ENCODE data around the gene CLDN19. TPM values are rescaled to one million over a fixed set of nuclear protein-coding genes. Genes with fewer than 3 reads are reported as not detected.
A peak's percentile ranks its signal among the peaks of the same experiment; 100 is the strongest.
"Not testable (repeated sequence)": the region's sequence is repeated elsewhere in the genome, so short reads cannot be mapped to it uniquely, and the experiment has no call there.

CLDN19 gene
- total RNA-seq, 1 donor from 2014 or later: not detected

DNA sequence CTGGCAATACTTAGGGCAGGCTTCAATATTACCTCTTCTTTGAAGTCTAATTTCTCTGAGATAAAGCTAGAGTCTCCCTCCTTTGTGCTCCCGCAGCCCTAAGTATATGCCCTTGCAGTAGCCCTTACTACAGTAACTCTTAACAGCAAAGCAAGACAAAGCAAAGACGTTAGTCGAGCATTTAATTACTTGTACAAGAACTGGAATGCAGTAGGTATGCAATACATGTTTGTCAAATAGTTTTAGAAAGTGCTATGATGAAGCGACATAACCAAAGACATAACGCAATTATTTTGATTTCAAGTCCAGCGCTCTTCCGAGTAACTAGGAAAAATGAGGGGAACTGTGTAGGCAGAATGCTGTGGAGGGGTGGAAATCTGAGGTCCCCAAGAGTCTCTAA is 25.2 kb upstream of the CLDN19 start:
- DNase-seq (no peak), ATAC-seq (ENCODE audit: poor library complexity) (no peak)
- intact Hi-C loops (cut with DNase I): no loop called here

DNA sequence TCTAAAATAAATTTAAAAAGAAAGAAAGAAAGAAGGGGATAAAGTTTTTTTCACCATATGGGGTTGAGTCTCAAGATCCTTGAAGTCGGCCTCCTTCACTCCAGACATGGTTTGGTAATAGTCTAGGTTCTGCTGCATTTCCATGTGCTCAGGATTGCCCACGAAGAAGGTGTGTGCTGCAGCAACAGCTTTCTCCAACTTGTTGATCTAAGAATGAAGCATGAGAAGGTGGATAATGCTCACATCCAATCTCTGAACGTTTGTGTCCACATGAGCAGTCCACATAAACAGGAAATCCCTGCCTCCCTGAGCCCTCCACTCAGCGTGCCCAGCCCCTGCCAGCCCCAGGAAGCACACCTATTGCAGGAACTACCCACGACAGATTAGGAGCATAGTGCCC is 22.2 kb upstream of the CLDN19 start:
- ATAC-seq (ENCODE audit: poor library complexity) (no peak), DNase-seq (no peak)
- intact Hi-C loops (cut with DNase I): no loop called here

DNA sequence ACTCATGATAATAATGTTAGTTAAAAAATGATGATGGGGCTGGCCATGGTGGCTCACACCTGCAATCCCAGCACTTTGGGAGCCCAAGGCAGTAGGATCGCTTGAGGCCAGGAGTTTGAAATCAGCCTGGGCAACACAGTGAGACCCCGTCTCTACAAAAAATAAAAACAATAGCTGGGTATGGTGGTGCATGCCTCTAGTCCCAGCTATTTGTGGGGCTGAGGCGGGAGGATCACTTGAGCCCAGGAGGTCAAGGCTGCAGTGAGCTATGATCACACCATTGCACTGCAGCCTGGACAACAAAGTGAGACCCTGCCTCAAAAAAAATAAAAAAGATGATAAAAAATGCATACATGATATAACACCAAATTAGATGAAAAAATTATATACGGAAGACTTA is 21.5 kb upstream of the CLDN19 start:
- intact Hi-C loops (cut with DNase I): no loop called here
- DNase-seq (no peak), ATAC-seq (ENCODE audit: poor library complexity) (no peak)

DNA sequence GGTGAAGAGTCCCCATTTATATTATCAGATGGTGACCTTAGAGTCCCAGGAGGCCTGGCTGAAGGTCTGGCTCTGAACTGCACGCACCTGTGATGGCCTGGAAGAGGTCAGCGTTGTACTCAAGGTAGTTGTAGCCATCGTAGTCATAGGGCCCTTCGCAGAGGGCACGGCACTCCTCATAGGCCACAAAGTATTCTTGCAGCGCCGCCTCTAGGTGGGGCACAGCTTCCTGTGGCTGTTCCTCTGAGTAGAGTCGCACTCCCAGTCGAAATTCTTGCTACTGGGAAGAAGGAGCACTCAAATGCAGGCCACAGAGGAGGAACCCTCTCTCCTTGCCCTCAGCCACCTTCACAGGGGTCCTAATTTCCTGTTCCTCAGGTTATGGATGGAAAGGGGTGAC is 19.1 kb upstream of the CLDN19 start:
- DNase-seq (no peak), ATAC-seq (ENCODE audit: poor library complexity) (no peak)
- intact Hi-C loops (cut with DNase I): no loop called here

DNA sequence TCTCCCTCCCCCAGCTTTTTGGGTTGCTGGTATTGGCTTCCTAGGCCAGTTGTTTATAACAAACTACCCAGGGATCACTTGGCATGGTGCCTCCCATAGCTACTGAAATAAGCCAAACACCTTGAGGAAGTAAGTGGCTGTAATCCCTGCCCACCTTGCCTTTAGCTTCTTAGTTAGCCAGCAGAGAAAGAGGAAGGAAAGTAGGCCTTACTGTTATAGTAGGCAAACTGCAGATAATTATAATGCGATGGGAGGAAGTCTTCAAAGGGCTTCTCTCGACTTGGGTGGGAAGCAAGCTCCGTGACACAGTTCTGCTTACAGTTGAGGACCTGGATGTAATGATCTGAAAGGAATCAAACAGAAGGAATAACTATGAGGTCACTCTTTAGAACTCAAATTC is 18.6 kb upstream of the CLDN19 start:
- DNase-seq: no peak
- intact Hi-C loops (cut with DNase I): no loop called here
- ATAC-seq (ENCODE audit: poor library complexity): no peak

DNA sequence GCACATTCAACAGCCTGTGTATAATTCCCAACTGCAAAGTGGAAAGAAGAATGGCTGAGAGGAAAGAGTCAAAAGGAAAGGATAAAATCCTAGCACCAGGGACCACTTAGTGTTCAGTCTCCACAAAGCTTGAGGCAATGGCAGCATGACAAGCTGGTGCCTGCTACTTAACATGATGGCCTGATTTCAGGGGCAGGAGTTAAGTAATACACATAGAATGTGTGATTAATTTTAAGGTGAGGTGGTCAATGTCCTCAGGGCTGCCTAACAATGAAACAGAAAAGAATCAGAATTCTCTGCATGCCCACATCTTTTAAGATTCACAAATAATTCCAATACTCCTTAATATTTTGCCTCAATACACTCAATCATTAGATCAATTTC is 17.8 kb upstream of the CLDN19 start:
- intact Hi-C loops (cut with DNase I): no loop called here
- ATAC-seq (ENCODE audit: poor library complexity) (no peak), DNase-seq (no peak)

DNA sequence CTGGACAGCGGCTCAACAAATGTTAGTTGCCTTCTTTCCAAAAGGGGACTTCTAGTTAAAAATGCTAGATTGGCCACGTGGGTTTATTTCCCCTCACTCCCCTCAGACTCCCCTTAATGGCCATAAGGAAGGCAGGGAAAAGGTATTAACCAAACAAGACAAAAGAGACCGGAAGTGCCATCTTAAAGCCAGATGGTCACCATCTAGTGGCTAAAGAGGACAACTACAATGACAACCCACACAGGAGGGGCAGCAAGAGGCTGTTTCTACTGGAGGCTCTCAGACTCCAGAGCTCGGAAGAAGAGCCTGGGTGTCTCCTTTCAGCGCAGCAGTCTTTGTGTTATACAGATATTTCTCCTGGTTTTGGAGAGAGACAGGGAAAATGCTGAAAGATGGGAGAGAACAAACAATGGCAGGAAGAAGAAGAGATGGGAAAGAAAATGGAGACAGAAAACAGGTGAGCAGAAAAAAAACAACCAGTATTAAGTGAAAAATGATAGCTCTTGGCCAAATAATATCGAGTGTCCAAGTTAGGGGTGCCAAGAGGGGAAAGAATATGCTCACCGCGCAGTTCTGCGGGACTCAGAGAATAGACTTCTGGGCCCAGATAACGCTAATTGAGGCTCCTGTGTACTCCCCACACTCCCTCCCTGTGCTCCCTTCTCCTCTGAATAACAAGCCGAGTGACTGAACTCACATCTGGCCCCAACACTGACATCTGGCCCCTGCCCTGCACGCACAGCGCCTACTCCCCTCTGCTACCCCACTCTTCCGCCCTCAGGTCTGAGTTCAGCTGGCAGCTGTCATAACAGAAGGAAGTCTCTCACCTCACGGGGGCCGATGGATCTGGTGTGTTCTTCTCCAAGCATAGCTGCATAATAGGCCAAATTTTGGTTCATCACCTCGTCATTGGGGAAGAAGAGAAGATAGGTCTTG is 17.2 kb upstream of the CLDN19 start:
- peak; percentile 52 for ATAC-seq (ENCODE audit: poor library complexity)

DNA sequence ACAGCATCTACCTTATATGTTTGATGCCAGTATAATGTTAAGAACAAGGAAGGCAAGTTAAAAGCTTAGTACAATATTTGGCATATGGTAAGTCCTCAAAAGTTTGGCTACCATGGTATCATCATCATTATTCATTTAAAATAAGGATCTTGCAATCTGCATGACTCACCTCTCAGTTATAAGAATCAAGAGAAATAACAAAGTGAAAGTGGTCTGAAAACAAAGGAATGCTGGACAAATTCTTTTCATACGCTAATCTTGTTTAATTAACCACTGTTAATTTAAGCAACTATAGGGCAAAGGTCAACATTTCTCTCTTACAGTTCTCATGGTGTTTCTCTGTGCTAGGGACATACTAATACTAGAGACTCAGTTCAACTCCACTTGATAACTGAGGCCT is 13.0 kb upstream of the CLDN19 start:
- DNase-seq (no peak), ATAC-seq (ENCODE audit: poor library complexity) (no peak)
- intact Hi-C loops (cut with DNase I): no loop called here

More for the DNA sequence above, 17.2 kb upstream of the CLDN19 start:
- DNase-seq: no peak
- intact Hi-C loops (cut with DNase I): no loop called here

DNA sequence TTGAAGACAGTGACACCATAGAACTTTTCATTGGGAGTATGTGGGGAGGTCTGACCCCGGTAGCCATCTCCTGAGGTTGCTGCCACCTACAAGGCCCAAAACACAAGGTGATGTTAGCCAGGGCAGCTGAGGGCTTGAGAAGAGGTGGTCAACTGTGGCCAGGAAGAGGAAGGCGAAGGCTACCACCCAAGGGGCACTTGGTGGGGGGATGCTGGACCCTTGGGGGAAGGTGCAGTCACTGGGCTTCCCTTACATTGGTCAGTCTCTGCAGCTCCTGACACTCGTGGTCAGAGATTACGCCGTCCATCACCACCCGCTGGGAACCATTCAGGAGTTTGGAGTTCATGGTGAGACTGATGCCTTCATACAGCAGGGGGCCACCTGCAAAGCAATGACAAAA is 12.2 kb upstream of the CLDN19 start:
- intact Hi-C loops (cut with DNase I): no loop called here
- DNase-seq: no peak
- ATAC-seq (ENCODE audit: poor library complexity): no peak

DNA sequence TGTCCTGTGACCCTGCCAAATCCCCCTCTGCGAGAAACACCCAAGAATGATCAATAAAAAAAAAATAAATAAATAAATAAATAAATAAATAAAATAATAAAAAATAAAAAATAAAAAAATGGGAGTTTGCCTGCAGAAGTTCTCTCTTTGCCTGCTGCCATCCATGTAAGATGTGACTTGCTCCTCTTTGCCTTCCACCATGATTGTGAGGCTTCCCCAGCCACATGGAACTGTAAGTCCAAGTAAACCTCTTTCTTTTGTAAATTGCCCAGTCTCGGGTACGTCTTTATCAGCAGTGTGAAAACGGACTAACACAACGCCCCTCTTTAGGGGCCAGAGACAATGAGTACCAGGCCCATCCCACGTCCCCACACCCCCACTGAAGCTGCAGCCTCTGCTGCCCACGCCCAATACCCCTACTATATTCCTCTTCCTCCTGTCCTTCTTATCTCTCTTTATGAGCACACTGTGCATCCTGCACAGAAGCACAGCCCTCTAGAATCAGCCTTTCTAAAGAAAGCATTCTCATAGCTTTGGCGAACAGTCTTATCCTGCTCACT is 11.6 kb upstream of the CLDN19 start:
- intact Hi-C loops (cut with DNase I); DNase-seq; ATAC-seq (ENCODE audit: poor library complexity): not testable (repeated sequence)

DNA sequence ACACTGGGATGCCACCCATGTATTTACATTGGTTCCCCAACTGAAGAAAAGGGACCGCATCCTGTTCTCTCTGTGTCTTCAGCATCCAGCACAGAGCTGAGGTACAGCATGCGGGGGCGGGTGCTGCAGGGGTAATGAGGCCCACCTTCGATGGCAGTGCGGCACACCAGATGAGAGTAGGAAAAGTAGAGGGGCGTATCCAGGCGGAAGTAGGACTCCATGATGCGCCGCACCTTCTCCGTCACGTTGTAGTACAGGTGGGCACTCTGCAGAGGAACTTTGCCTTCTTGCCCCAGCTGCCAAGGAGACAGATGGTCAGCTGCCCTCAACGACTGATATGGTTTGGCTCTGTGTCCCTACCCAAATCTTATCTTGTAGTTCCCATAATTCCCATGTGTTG is 10.0 kb upstream of the CLDN19 start:
- intact Hi-C loops (cut with DNase I): no loop called here
- ATAC-seq (ENCODE audit: poor library complexity) (no peak), DNase-seq (no peak)

DNA sequence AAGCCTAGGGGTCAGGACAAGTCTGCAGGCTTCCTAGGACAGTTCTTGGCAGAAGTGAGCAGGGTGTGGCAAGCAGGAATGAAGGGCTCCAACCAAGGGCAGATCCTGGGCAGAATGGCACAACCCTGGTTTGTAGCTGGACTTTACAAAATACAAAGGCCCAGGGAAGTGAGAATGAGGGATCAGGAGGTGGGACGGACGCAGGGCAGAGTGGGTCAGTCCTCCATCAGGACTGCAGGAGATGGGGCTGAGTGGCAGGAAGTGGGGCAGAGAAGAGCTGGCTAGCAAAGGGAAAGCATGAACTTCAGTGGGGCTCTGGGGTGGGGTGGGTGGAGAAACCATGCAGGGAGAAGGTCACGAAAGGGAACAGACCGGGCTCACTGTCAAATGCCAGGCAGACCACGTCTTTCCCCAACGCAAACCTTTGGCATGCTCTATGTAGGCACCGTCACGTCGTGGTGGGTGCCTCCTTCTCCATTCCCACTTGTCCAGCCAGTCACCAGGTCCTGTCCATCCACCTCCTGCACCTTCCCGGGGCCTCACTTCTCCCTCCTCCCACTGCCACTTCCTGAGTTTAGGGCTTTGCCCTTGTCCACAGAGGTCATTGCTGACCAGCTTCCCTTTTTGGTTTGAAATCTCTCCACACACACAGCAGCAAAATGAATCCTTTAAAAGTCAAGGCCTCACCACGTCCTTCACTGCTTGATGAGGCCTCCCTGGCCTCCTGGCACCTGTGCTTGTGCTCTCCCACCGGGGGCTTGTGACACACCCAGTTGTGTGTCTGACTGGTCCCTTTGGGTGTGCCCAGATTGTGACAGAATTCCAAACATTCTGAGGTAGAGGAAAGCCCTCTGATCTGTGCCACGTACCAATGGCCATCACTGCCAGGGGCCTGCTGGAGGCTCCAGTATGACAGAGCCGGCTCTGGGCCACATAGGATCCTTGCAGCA is 8.7 kb upstream of the CLDN19 start:
- intact Hi-C loops (cut with DNase I): loop anchor here (5.0 kb wide), 1 partner anchor 171 kb away; no protein-coding TSS in a partner anchor
- ATAC-seq (ENCODE audit: poor library complexity) (no peak), DNase-seq (no peak)

DNA sequence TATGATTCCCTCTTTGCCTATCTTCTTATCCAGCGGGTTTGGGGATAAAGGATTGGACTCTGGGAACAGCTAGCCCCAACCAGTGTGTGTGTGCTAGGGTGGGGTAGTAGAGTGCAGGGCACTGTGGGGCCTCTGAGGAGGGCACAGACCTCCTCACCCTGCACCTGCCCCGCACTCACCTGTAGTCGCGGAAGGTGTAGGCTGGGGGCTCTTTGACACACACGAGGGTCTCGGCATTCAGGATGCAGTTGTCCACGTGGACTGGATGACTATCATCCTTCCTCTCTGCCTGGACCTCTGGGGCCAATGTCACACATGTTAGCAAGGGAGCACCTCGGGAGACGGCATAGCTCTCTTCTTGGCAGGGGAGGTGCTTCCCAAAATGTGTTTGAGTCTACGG is 8.0 kb upstream of the CLDN19 start:
- ATAC-seq (ENCODE audit: poor library complexity): no peak
- intact Hi-C loops (cut with DNase I): loop anchor here (5.0 kb wide), 1 partner anchor 171 kb away; no protein-coding TSS in a partner anchor
- no peak for DNase-seq

DNA sequence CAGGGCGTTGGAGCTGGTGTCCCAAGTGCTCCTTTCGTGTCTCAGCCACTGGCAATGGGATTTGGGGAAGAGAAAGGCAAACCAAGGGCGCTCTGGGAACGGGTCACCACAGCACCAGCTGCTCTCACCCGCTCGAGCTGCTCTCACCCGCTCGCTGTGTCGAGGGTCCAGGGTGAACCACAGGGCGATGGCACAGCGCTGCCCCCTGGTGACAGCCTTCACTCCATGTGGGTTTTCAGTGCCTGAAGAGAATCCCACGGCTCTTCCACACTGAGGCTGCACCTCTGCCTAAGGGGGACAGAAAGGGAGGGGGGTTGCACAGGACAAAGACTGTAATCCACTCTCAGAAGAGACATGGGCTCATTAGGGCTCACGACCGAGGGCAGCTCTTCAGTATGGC is 7.1 kb upstream of the CLDN19 start:
- peak; percentile 72 for DNase-seq
- intact Hi-C loops (cut with DNase I): loop anchor here (5.0 kb wide), 1 partner anchor 170 kb away; no protein-coding TSS in a partner anchor
- ATAC-seq (ENCODE audit: poor library complexity): peak; percentile 77

DNA sequence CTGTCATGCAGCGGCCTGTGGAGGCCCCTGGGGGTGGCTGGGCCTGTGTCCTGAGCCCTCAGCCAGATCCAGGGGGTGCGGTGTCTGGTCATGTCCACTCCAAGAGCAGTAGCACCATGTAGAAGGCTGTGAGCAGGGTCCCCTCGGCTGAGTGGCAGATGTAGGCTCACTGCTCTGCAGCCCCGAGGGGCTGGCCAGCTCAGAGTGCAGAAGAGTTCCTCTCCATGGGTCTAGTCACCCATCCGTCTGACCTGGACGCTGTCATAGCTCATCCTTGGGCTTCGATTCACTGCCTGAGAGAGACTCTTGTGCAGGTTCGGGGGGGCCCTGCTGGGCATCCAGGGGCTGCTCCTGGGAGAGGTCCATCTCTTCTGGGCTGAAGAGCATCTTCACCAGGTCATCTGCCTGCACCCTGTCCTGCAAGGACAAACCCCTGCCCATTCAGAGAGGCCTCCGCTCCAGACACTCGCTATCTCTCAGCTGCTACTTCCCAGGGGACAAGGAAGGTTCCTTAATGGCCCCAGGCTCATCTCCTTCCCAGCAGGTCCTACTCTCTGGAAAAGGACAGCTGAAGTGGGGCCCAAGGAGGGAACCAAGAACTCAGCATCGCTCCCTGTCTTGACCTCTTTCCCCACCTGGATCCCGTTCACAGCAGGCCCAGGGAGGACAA is 6.5 kb upstream of the CLDN19 start:
- DNase-seq (no peak), ATAC-seq (ENCODE audit: poor library complexity) (no peak)
- intact Hi-C loops (cut with DNase I): loop anchor here (5.0 kb wide), 1 partner anchor 169 kb away; no protein-coding TSS in a partner anchor

DNA sequence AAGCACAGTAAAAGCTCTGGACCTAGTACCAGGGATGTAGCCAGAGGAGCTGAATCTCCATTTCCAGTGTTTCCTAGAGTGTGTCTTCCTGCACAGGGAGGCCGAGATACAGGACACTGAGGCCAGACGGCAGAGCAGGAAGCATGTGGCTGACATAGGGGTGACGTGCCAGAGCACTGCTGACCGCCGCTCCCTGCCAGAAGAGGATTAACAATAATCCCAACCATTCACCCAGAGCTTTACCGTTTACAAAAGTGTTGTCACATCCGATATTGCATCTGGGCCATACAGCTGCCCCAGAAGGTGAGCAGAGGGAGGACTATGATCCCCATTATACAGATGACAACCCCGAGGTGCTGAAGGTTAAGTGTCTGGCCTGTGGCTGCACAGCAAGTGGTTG is 5.8 kb upstream of the CLDN19 start:
- intact Hi-C loops (cut with DNase I): loop anchor here (5.0 kb wide), 1 partner anchor 169 kb away; no protein-coding TSS in a partner anchor
- DNase-seq (no peak), ATAC-seq (ENCODE audit: poor library complexity) (no peak)

DNA sequence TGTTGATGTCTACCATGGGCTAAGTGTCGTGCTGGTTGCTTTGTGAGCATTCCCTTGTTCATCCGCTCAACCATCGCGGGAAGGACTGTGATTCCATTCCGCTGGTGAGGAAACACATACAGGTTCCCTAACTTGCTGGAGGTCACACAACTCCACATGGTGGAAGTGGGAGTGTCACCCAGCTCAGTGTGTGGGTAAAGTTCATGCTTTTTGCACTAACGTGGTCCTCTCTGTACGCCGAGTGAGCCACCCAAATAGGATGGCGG is 4.0 kb upstream of the CLDN19 start:
- intact Hi-C loops (cut with DNase I): no loop called here
- ATAC-seq (ENCODE audit: poor library complexity): no peak
- DNase-seq: no peak

DNA sequence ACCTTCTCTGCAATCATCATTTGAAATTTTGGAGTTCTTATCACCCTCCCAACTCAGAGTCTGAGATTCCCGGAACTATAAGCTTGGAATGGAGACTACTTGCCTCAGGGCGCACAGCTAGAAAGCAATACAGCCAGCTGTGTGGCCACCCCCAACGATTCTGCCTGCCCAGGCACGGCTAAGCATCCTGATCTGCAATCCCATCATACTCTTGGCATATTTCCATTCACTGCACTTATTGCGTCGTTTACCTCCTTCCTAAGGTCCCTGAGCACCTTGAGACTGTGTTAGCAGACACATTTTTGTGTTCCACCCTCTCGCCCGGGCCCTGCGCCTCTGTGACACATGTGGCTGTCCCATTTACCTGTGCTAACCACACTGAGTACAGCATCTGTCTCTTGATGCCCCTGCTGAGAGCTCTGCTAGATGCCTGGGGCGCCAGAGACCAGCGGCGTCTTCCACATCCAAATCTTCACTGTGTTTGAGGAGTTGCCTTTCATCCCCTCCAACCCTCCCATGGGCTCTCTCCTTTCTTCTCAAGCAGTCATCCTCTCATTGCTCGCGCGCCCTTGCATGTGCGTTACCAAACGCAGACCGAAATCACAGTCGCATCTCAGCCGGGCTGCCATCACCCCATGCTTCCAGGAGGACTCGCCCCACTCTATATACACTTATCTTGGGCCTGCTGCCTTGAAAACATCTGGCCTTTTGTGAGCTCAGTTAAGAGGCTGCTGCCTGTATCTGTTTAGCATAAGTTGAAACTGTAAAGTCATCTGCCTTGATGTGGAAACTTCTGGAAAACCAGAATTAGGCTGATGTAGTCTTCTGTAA is 3.5 kb upstream of the CLDN19 start:
- intact Hi-C loops (cut with DNase I): no loop called here
- no peak for DNase-seq
- ATAC-seq (ENCODE audit: poor library complexity): no peak

All from Right ventricle myocardium superior (tissue), 1 donor.